Esophagus (tissue), 2 donors: ENCODE data around the gene SPECC1. TPM values are rescaled to one million over a fixed set of nuclear protein-coding genes. Genes with fewer than 3 reads are reported as not detected.

Source experiments
- H3K27ac ChIP-seq, 2 donors: one replicate each; pipeline ENCODE4 v1.5.1; 2013; ENCODE audit warnings: low read depth in 2 of 2, mild to moderate bottlenecking in 2 of 2, inconsistent platforms in 1 of 2, low read length in 1 of 2, moderate library complexity in 1 of 2
- H3K27me3 ChIP-seq, 2 donors: one replicate each; pipeline ENCODE4 v1.6.1; 2013; ENCODE audit warnings: low read length in 2 of 2, control low read depth in 1 of 2, mild to moderate bottlenecking in 1 of 2; ENCODE audit not compliant: insufficient read depth in 2 of 2, control insufficient read depth in 1 of 2
- H3K36me3 ChIP-seq, 2 donors: one replicate each; pipeline ENCODE4 v1.6.1; 2013; ENCODE audit warnings: low read length in 1 of 2; ENCODE audit not compliant: control insufficient read depth in 2 of 2, insufficient read depth in 2 of 2
- H3K4me1 ChIP-seq, 2 donors: one replicate each; pipeline ENCODE4 v1.6.1; 2013; ENCODE audit warnings: low read length in 1 of 2; ENCODE audit not compliant: control insufficient read depth in 2 of 2, insufficient read depth in 2 of 2
- H3K4me3 ChIP-seq, 2 donors: one replicate each; pipeline ENCODE4 v1.5.1; 2013; ENCODE audit warnings: low read length in 2 of 2, mild to moderate bottlenecking in 2 of 2, low read depth in 1 of 2, moderate library complexity in 1 of 2
- H3K9me3 ChIP-seq, 2 donors: one replicate each; pipeline ENCODE4 v1.6.1; 2013; ENCODE audit warnings: mild to moderate bottlenecking in 2 of 2, low read depth in 1 of 2, low read length in 1 of 2, moderate library complexity in 1 of 2; ENCODE audit not compliant: control insufficient read depth in 2 of 2, insufficient read depth in 1 of 2
- WGBS, 2 donors: extraction: QIAGEN DNeasy Blood & Tissue Kit; methylation state at CpG; one replicate each; pipeline ENCODE4 v1.1.7; 2013; 5-methylcytosine and 5-hydroxymethylcytosine counted together
- polyA plus RNA-seq, 2 donors: library from polyadenylated mRNA; stranded (reverse); fragments of 200-250 nt; gene quantifications; one replicate each; pipeline ENCODE4 v1.2.3, GENCODE V29; 2013
- donor health status: healthy with polysubstance abuse.
- donor health status: Bipolar disorder and iron deficiency.

The SPECC1 gene
- polyA plus RNA-seq, 2 donors = 7.4 to 19.8 TPM

DNA sequence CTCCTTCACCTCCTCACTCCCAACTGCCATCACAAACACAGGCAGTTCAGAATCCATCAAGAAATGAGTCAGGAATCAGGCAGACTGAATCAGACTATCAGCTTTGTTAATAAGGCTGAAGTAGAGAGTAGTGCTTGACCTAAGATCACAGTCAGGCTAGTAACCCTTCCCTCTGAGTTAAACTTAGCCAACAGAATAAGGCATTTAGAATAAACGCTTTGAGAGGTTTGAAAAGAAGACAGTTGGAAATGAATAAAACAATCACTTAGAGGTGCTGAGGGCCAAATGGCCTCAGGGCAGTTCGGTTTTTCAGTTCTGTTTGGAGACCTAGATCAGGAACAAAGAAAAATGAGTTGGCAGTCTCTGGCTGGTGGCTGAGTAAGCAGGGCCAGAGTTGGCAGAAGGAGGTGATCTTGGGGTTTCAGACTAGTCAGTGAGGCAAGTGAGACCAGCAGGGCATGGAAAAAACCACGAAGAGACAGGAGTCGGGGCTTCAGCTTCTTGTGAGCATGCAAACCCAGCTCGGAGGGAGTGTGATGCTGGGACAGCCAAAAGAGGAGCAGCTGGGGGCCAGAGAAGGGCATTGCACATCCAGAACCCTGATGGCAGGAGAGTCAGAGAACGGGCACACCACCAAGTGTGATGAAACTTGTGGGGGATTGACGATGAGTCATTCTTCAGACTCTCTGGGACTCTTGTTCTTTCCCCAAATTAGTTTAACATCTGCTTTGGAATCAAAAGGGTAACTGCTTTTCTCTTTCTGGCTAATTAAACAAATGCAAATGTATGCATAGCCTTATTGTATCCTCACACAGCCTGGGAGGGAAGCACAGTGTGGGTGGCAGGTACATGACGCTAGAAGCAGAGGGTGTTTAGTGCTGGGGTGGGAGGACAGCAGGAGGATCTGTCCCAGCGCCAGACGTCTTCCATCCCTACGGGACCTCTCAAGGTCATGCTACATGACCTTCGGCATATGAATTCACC lies 54.8 kb downstream of the SPECC1 start:
- H3K27me3 ChIP-seq = no peaks in the 10 kb centered on the region
- 18 to 32% methylated on average over 12 of the region's 12 CpGs for WGBS, 2 donors
- H3K9me3 ChIP-seq = no peaks in the 10 kb centered on the region
- peaks cover 0 to 5% of the 10 kb centered on the region in 2 donors for H3K4me1 ChIP-seq
- H3K36me3 ChIP-seq = no peaks in the 10 kb centered on the region
- H3K4me3 ChIP-seq = no peak overlapping the region
- peak overlapping the region; percentile 73 to 87 for H3K27ac ChIP-seq

DNA sequence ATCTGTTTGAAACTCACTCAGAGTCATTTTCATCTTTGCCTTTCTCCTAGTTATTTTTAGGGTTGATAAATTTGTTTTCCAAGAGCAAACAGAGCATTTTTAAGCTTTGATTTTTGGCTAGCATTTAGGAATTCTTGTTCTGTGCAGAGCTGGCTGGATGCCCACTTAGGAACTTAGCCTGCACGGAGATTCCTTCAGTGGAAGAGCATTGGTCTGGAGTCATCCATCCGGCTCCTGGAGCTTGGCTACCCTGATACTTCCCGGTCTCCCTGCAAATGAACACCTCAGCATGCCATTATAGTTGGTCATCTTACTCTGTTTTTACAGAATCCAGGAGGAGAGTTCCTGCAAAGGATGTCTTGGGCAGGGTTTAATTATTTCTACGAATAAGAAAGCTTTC lies 57.1 kb downstream of the SPECC1 start:
- H3K27me3 ChIP-seq = no peaks in the 10 kb centered on the region
- 29 to 37% methylated on average over 4 of the region's 4 CpGs for WGBS, 2 donors
- no peak overlapping the region for H3K4me3 ChIP-seq
- no peak overlapping the region for H3K27ac ChIP-seq
- H3K9me3 ChIP-seq = no peaks in the 10 kb centered on the region
- H3K36me3 ChIP-seq = no peaks in the 10 kb centered on the region
- peaks cover 0 to 5% of the 10 kb centered on the region in 2 donors for H3K4me1 ChIP-seq

DNA sequence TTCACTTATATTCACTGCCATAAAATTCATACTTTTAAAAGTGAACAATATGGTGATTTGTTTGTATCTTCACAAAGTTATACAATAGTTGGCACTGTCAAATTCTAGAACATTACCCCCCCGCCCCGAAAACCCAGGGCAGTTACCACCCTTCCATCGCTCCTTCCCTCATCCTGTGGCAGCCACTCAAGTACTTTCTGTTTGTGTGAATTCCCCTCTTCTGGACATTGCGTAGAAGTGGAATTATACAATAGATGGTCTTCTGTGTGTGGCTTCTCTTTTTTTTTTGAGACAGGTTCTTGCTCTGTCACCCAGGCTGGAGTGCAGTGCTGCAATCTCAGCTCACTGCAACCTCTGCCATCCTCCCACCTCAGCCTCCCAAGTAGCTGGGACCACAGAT lies 58.6 kb downstream of the SPECC1 start:
- Histone ChIP-seq H3K9me3 (no peaks in the 10 kb centered on the region), H3K4me3 (no peak overlapping the region), H3K27ac (peak overlapping the region in 1 of 2 donors; percentile 9), H3K36me3 (no peaks in the 10 kb centered on the region), H3K27me3 (no peaks in the 10 kb centered on the region), H3K4me1 (peaks cover 0 to 5% of the 10 kb centered on the region in 2 donors)
- 90% methylated on average over 4 of the region's 4 CpGs for WGBS, 2 donors

DNA sequence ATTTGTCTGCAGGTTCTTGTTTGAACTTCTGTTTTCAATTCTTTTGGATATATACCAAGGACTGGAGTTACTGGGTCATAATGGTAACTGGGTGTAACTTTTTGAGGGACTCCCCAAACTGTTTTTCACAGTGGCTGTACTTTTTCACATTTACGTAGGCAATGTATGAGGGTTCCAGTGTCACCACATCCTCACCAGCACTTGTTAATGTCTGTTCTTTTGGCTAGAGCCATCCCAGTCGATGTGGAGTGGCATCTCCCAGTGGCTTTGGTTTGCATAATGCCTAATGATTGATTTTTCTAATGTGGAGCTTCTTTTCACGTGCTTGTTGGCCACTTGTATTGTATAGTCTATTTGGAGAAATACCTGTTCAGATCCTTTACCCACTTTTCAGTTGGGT lies 59.3 kb downstream of the SPECC1 start:
- Histone ChIP-seq H3K9me3 (no peaks in the 10 kb centered on the region), H3K27me3 (no peaks in the 10 kb centered on the region), H3K4me1 (peaks cover 0 to 7% of the 10 kb centered on the region in 2 donors), H3K36me3 (no peaks in the 10 kb centered on the region), H3K4me3 (no peak overlapping the region), H3K27ac (no peak overlapping the region)
- WGBS, 2 donors = 82 to 86% methylated on average over 3 of the region's 3 CpGs

DNA sequence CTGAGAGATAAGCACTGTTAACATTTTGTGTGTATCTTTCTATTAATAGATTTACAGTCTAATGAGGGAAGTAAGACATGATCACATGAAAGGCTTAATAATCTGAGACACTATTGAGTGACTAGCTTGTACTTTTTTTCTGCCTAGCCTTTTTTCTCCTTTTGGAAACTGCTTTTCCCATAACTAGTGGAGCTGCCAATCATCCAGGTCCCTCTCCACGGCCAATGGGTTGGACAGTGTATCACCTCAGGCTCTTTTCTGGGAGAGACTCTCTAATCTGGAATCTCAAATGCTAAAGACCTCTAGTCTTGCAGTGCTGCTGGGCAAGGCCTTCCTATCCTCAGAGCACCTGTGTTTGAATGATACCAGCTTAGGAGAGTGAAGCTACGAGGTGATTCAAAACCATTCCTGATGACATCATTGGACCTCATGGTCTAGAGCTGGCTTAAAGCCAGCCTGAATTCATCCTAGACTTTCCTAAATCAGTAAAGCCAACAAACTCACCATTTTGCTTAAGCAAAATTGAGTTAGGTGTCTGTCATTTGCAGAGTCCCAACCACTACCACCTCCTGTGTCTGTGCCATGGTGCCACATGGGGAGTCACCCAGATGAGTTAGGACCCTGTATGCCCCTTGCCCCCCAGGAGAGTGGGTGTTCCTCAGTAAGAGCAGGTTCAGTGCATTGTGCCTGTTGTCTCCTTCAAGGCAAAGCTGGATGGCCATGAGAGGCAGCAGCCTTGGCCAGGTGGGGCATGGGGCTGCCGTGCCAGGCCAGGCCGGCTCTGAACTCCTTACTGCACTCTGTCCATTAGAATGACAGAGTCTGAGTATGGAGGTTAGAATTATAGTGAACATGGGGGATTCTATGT lies 62.9 kb downstream of the SPECC1 start:
- H3K27me3 ChIP-seq = no peaks in the 10 kb centered on the region
- H3K27ac ChIP-seq = no peak overlapping the region
- 79 to 80% methylated on average over 4 of the region's 4 CpGs for WGBS, 2 donors
- no peak overlapping the region for H3K4me3 ChIP-seq
- H3K9me3 ChIP-seq = no peaks in the 10 kb centered on the region
- H3K4me1 ChIP-seq = peaks cover 0 to 3% of the 10 kb centered on the region in 2 donors
- H3K36me3 ChIP-seq = no peaks in the 10 kb centered on the region

DNA sequence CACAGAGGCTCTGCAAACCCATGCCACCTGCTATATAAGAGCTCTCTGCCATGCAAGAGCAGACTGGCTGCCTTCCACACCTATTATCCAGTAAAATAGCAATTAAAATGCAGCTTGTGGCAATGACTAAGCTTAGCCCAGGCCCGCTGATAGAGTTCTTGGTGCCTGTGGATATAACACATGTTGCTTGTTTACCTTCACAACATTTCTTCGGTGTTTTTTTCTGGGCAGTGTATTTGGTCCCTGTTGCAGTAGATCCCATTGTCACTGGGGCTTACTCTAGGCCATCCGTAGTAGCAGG lies 63.5 kb downstream of the SPECC1 start:
- Histone ChIP-seq H3K9me3 (no peaks in the 10 kb centered on the region), H3K27me3 (no peaks in the 10 kb centered on the region), H3K36me3 (no peaks in the 10 kb centered on the region), H3K27ac (no peak overlapping the region), H3K4me3 (no peak overlapping the region), H3K4me1 (peaks cover 0 to 3% of the 10 kb centered on the region in 2 donors)
- 66 to 89% methylated on average over 3 of the region's 3 CpGs for WGBS, 2 donors

DNA sequence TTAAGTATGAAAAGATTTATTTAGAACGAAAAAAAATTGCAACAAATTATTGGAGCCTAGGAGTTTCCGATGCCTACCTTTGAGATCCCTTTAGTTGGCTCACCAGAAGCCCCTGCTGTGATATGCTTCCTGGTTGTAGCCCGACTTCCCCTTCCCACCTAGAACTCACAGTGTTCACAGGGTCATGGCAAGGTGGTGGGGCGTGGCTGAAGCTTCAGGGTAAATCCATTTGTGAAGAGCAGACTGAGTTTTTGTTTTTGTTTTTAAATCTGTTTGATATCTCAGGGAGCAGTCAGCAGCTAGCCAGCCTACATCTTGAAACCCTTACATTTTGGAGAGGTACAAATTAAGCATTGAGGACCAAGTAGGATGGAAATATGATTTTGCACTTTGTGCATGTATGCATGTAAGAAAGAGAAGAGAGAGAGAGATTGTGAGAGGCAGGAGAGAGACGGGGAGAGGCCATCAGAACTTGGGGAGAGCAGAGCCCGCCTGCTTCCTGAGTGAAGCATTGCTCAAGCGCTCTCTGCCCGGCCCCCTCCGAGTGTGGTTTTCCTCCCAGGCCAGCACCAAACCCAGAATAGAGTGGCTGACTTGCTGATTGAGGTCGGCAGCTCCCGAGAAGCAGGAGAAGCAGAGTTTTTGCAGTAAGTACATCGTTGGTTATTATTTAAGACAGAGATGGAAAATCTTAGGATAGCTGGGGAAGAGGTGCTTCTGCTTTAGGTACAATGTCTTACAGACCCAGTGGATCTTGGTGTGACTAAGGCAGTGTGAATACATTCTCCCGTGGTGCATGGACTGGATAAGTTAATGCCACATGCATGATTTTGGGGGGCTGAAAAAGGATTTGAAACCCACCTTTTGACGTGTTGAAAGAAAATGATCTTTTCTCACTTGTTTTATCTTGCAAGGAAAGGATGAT lies 64.2 kb downstream of the SPECC1 start:
- no peak overlapping the region for H3K4me3 ChIP-seq
- H3K36me3 ChIP-seq = no peaks in the 10 kb centered on the region
- H3K27me3 ChIP-seq = no peaks in the 10 kb centered on the region
- peak overlapping the region in 1 of 2 donors; percentile 28 for H3K27ac ChIP-seq
- no peaks in the 10 kb centered on the region for H3K9me3 ChIP-seq
- WGBS, 2 donors = 38 to 48% methylated on average over 14 of the region's 14 CpGs
- peaks cover 0 to 3% of the 10 kb centered on the region in 2 donors for H3K4me1 ChIP-seq

DNA sequence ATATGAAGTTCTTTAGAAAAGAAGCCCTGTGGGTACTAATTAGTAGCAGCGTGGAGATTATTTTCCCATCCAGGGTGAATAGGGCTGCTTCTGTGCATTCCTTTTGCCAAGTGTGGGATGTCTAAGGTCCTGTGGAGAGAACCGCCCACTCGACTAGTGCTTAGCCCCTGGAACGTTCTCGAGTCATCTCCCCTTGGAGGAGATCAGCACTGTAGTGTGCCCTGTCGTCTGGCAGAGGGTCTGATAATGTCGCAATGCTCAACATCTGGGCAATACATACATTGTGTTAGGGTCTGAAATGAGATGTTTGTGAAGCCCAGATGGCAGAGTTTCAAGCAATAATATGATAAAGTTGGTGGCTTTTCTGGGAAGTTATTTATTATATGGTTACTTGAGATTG lies 64.8 kb downstream of the SPECC1 start:
- H3K9me3 ChIP-seq = no peaks in the 10 kb centered on the region
- peak overlapping the region in 1 of 2 donors; percentile 28 for H3K27ac ChIP-seq
- H3K36me3 ChIP-seq = no peaks in the 10 kb centered on the region
- WGBS, 2 donors = 35 to 43% methylated on average over 7 of the region's 7 CpGs
- H3K4me3 ChIP-seq = no peak overlapping the region
- H3K27me3 ChIP-seq = no peaks in the 10 kb centered on the region
- peaks cover 0 to 3% of the 10 kb centered on the region in 2 donors for H3K4me1 ChIP-seq

DNA sequence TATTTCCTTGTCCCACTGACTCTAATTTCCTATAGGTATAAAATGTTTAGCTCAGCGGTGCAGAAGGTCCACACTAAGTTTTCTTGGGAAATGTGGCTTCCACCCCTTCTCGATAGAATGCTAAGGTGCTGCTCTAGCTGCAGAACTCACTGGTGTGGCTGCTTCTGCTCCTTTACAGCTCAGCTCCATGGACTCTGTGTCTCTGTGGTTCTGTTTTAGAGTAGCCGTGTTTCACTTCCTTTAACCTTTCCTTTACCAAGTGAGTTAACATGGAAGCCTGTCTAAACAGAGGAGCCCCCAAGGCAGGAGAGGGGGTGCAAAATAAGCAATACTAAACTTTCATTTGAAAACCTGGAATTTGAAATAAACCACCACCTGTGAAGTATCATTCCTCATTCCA lies 65.3 kb downstream of the SPECC1 start:
- peaks cover 0 to 3% of the 10 kb centered on the region in 2 donors for H3K4me1 ChIP-seq
- no peaks in the 10 kb centered on the region for H3K9me3 ChIP-seq
- no peaks in the 10 kb centered on the region for H3K36me3 ChIP-seq
- WGBS, 2 donors = 57 to 70% methylated on average over 3 of the region's 3 CpGs
- H3K4me3 ChIP-seq = no peak overlapping the region
- H3K27me3 ChIP-seq = no peaks in the 10 kb centered on the region
- peak overlapping the region in 1 of 2 donors; percentile 26 for H3K27ac ChIP-seq
